ENCODE results near the gene PIKFYVE. TPM values are rescaled to one million over a fixed set of nuclear protein-coding genes. Genes with fewer than 3 reads are reported as not detected.
"Not testable (repeated sequence)": the region's sequence is repeated elsewhere in the genome, so short reads cannot be mapped to it uniquely, and the experiment has no call there.

Gene PIKFYVE
- total and polyA plus RNA-seq, 2 experiments from 2014 or later: 4.8 to 19.7 TPM

DNA sequence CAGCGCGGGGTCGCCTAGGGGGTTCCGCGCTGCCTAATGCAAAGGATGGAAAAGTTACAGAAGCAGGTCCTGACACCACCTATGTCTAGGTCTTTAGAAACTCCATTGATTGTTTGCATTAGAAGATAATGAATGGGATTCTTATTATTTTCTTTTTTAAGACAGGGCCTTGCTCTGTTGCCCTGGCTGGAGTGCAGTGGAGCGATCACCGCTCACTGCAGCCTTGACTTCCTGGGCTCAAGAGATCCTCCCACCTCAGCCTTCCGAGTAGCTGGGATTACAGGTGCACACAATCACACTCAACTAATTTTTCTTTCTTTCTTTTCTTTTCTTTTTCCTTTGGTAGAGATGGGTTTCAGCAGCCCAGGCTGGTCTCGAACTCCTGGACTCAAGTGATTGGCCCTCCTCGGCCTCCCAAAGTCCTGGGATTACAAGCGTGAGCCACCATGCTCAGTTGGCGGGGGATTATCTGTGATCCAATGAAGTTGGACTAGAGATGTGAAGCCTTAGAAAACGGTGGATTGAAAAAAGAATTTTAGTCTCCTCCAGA, 10.4 kb upstream of the PIKFYVE start:
- Histone ChIP-seq H3K4me3 (peak overlapping the region; percentile 97), H3K4me1 (ENCODE audit: insufficient read depth) (peaks cover 8% of the 10 kb centered on the region), H3K27me3 (replicated peaks; ENCODE audit: insufficient read depth) (no peaks in the 10 kb centered on the region), H3K9me2 (ENCODE audit: insufficient read depth) (no peaks in the 10 kb centered on the region), H4K20me1 (ENCODE audit: insufficient read depth) (no peaks in the 10 kb centered on the region), H3K27ac (peak overlapping the region; percentile 59), H3K9me3 (ENCODE audit: low read depth) (no peaks in the 10 kb centered on the region), H3K9ac (peak overlapping the region; percentile 74), H2AFZ (peak overlapping the region; percentile 98), H3K79me2 (ENCODE audit: insufficient read depth) (no peaks in the 10 kb centered on the region), H3K4me2 (ENCODE audit: unreplicated experiment) (peak overlapping the region; percentile 98), H3K36me3 (ENCODE audit: low read depth) (no peaks in the 10 kb centered on the region), H3F3A (ENCODE audit: insufficient read depth) (peaks cover 16% of the 10 kb centered on the region)
- no peak for TF ChIP-seq EZH2phosphoT487 (IDR thresholded peaks at IDR 0.05; ENCODE audit: insufficient read depth, low read depth)
- no peak for TF ChIP-seq EZH2 (IDR thresholded peaks at IDR 0.05; ENCODE audit: insufficient read depth, poor library complexity, severe bottlenecking)
- in situ Hi-C loops (cut with MboI): no loop called here
- no peak for DNase-seq
- 48 to 50% methylated on average over 13 of the region's 13 CpGs for WGBS, 2 experiments (ENCODE audit: low coverage in 1 of 2, low lambda C conversion rate in 2 of 2, missing lambda C conversion rate in 2 of 2)

DNA sequence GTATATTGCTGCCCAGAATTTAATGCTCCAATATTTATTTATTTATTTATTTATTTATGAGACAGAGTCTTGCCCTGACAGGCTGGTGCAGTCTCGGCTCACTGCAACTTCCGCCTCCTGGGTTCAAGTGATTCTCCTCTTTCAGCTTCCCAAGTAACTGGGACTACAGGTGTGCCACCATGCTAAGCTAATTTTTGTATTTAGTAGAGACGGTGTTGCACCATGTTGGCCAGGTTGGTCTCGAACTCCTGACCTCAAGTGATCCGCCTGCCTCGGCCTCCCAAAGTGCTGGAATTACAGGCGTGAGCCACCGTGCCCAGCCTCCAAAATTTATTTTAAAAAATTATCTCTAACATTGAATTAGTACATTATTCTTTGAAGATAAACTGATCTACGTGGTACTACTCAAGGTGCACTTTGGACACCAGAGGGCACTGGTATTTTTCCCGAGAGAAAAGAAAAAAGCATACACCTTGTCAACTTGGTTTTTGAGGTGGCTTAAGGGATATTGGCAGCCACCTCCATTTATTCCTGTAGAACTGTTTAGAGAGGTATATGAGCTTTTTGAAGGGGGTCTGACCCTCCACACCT, 9.8 kb upstream of the PIKFYVE start:
- Histone ChIP-seq H3K4me2 (ENCODE audit: unreplicated experiment) (no peak overlapping the region), H3F3A (ENCODE audit: insufficient read depth) (peaks cover 16% of the 10 kb centered on the region), H3K4me1 (ENCODE audit: insufficient read depth) (peaks cover 8% of the 10 kb centered on the region), H3K27ac (no peak overlapping the region), H2AFZ (no peak overlapping the region), H3K9me3 (ENCODE audit: low read depth) (no peaks in the 10 kb centered on the region), H3K36me3 (ENCODE audit: low read depth) (no peaks in the 10 kb centered on the region), H3K4me3 (no peak overlapping the region), H4K20me1 (ENCODE audit: insufficient read depth) (no peaks in the 10 kb centered on the region), H3K9ac (no peak overlapping the region), H3K79me2 (ENCODE audit: insufficient read depth) (no peaks in the 10 kb centered on the region), H3K9me2 (ENCODE audit: insufficient read depth) (no peaks in the 10 kb centered on the region), H3K27me3 (replicated peaks; ENCODE audit: insufficient read depth) (no peaks in the 10 kb centered on the region)
- no peak for DNase-seq
- 80 to 81% methylated on average over 10 of the region's 10 CpGs for WGBS, 2 experiments (ENCODE audit: low coverage in 1 of 2, low lambda C conversion rate in 2 of 2, missing lambda C conversion rate in 2 of 2)
- TF ChIP-seq EZH2 (IDR thresholded peaks at IDR 0.05; ENCODE audit: insufficient read depth, poor library complexity, severe bottlenecking) (no peak), EZH2phosphoT487 (IDR thresholded peaks at IDR 0.05; ENCODE audit: insufficient read depth, low read depth) (no peak)
- in situ Hi-C loops (cut with MboI): no loop called here

DNA sequence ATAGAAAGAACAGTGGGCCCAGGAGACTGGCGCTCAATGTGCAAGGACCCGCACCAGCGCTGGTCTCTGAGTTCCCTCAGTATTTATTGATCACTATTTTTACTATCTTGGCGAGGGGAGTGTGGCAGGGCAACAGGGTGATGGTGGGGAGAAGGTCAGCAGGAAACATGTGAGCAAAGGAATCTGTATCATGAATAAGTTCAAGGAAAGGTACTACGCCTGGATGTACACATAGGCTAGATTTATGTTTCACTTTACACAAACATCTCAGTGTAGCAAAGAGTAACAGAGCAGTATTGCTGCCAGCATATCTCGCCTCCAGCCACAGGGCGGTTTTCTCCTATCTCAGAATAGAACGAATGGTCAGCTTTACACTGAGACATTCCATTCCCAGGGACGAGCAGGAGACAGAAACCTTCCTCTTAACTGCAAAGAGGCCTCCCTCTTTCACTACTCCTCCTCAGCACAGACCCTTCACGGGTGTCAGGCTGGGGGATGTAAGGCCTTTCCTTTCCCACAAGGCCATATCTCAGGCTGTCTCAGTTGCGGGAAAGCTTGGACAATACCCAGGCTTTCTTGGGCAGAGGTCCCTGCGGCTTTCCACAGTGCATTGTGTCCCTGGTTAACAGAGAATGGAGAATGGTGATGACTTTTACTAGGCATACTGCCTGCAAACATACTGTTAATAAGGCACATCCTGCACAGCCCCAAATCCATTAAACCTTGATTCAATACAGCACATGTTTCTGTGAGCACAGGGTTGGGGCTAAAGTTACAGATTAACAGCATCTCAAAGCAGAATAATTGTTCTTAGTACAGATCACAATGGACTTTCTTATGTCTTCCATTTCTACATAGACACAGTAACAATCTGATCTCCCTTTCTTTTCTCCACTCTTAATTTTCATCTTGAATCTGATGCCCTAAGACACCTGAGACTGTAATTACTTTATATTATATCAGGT, 8.9 kb upstream of the PIKFYVE start:
- H3K9me2 ChIP-seq (ENCODE audit: insufficient read depth); H3K4me1 ChIP-seq (ENCODE audit: insufficient read depth); H3K4me3 ChIP-seq; DNase-seq; H3K36me3 ChIP-seq (ENCODE audit: low read depth); H3K9ac ChIP-seq; H3K9me3 ChIP-seq (ENCODE audit: low read depth); H3K4me2 ChIP-seq (ENCODE audit: unreplicated experiment); H3K27me3 ChIP-seq (replicated peaks; ENCODE audit: insufficient read depth); H3K79me2 ChIP-seq (ENCODE audit: insufficient read depth); H2AFZ ChIP-seq; H3K27ac ChIP-seq; in situ Hi-C loops (cut with MboI); H4K20me1 ChIP-seq (ENCODE audit: insufficient read depth): not testable (repeated sequence)
- peaks cover 16% of the 10 kb centered on the region for H3F3A ChIP-seq (ENCODE audit: insufficient read depth)
- 70 to 71% methylated on average over 12 of the region's 12 CpGs for WGBS, 2 experiments (ENCODE audit: low coverage in 1 of 2, low lambda C conversion rate in 2 of 2, missing lambda C conversion rate in 2 of 2)

DNA sequence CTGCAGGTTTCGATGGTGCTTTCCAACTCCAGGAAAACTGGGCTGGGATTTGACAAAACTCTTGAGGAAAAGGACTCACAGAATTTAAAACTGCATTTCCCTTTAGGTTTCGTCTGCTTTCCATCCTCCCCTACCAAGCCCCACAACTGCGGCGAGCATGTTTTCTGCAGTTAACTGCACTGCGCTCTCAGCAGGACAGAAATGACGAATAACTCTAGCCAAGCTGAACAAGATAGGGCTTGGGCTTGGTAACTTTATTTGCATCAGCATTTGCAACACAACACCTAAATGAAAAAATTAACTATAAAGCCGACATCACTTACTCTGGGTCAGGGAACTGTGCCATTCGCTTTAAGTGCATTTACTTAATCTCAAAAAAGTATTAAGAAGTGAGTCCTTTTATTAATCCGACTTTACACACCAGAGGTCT, 669 bp upstream of the PIKFYVE start:
- Histone ChIP-seq H4K20me1 (ENCODE audit: insufficient read depth) (no peaks in the 10 kb centered on the region), H3K4me3 (peak overlapping the region; percentile 92), H3K9me3 (ENCODE audit: low read depth) (no peaks in the 10 kb centered on the region), H3K9me2 (ENCODE audit: insufficient read depth) (no peaks in the 10 kb centered on the region), H3K79me2 (ENCODE audit: insufficient read depth) (peaks cover 43% of the 10 kb centered on the region), H2AFZ (peak overlapping the region; percentile 95), H3K4me2 (ENCODE audit: unreplicated experiment) (peak overlapping the region; percentile 87), H3K36me3 (ENCODE audit: low read depth) (no peaks in the 10 kb centered on the region), H3K27me3 (replicated peaks; ENCODE audit: insufficient read depth) (no peaks in the 10 kb centered on the region), H3K9ac (peak overlapping the region; percentile 90), H3K27ac (peak overlapping the region; percentile 82), H3K4me1 (ENCODE audit: insufficient read depth) (peaks cover 26% of the 10 kb centered on the region), H3F3A (ENCODE audit: insufficient read depth) (peaks cover 19% of the 10 kb centered on the region)
- TF ChIP-seq EZH2 (IDR thresholded peaks at IDR 0.05; ENCODE audit: insufficient read depth, poor library complexity, severe bottlenecking): no peak
- TF ChIP-seq EZH2phosphoT487 (IDR thresholded peaks at IDR 0.05; ENCODE audit: insufficient read depth, low read depth): no peak
- in situ Hi-C loops (cut with MboI): no loop called here
- 3 to 5% methylated on average over 9 of the region's 9 CpGs for WGBS, 2 experiments (ENCODE audit: low coverage in 1 of 2, low lambda C conversion rate in 2 of 2, missing lambda C conversion rate in 2 of 2)
- peak; percentile 72 for DNase-seq

Data from GM23248 (cell line).